ENCODE measurements around the gene MBD1.

Gene MBD1

DNA sequence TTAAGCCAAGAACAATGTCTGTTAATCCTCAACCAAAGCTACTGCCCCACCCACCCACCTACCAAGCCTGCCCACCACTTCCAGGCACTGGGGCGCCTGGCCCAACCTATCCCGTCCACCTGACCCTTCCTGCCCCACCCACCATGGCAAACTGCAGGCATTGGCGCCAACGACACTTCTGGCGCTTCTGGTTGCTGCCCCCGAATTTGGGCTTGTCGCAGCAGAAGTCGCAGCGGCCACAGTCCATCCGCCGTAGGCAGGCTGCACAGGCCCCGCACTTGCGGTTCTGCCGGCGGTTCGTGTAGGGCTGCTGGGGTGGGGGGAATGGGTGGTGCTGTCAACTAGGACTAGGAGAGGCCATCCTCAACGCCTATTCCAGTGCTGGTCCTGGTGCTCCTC, 7.3 kb downstream of the MBD1 start:
- no CpG with 5 or more reads among the region's 17 CpGs for WGBS (ENCODE audit: extremely low coverage, insufficient coverage, insufficient read length)
- no peak overlapping the region for H4K12ac ChIP-seq (ENCODE audit: low read depth, low read length)
- H3K4ac ChIP-seq (ENCODE audit: low read depth, low read length): no peak overlapping the region
- no peak overlapping the region for H2BK5ac ChIP-seq (ENCODE audit: low read depth, low read length, poor library complexity)
- no peak overlapping the region for H3K4me3 ChIP-seq (ENCODE audit: low read depth, low read length)
- no peaks in the 10 kb centered on the region for H3K79me2 ChIP-seq (ENCODE audit: control insufficient read depth, insufficient read depth, low read length, poor library complexity)
- H4K8ac ChIP-seq (ENCODE audit: low read depth, low read length): no peak overlapping the region
- no peaks in the 10 kb centered on the region for H3K4me1 ChIP-seq (ENCODE audit: control insufficient read depth in 1 of 2, insufficient read depth in 2 of 2, low read length in 2 of 2)
- H2AK5ac ChIP-seq (ENCODE audit: low read length): no peak overlapping the region
- no peak overlapping the region for H3K27ac ChIP-seq (ENCODE audit: low read depth, low read length)
- H3K18ac ChIP-seq (ENCODE audit: low read length): no peak overlapping the region
- H4K91ac ChIP-seq (ENCODE audit: low read depth, low read length): no peak overlapping the region
- H3K79me1 ChIP-seq (ENCODE audit: low read length): no peaks in the 10 kb centered on the region
- H3K23ac ChIP-seq (ENCODE audit: low read length): no peak overlapping the region
- no peak overlapping the region for H2BK12ac ChIP-seq (ENCODE audit: low read length)
- DNase-seq: no peak
- no peak overlapping the region for H3K4me2 ChIP-seq (ENCODE audit: low read length)
- H3K27me3 ChIP-seq (ENCODE audit: insufficient read depth, low read length): no peaks in the 10 kb centered on the region
- no peak overlapping the region for H2BK120ac ChIP-seq (ENCODE audit: insufficient read depth, low read length, poor library complexity)
- peaks cover 61 to 76% of the 10 kb centered on the region in 2 experiments for H3K36me3 ChIP-seq (ENCODE audit: control insufficient read depth in 1 of 2, insufficient read depth in 2 of 2, low read length in 2 of 2)
- no peak overlapping the region for H2AFZ ChIP-seq (ENCODE audit: insufficient read depth, low read length, poor library complexity)
- no peak overlapping the region for H3K14ac ChIP-seq (ENCODE audit: low read length)
- no peak overlapping the region for H3K9ac ChIP-seq (ENCODE audit: low read length)
- peaks cover 6% of the 10 kb centered on the region for H3K9me3 ChIP-seq (ENCODE audit: insufficient read depth, low read depth, low read length)

DNA sequence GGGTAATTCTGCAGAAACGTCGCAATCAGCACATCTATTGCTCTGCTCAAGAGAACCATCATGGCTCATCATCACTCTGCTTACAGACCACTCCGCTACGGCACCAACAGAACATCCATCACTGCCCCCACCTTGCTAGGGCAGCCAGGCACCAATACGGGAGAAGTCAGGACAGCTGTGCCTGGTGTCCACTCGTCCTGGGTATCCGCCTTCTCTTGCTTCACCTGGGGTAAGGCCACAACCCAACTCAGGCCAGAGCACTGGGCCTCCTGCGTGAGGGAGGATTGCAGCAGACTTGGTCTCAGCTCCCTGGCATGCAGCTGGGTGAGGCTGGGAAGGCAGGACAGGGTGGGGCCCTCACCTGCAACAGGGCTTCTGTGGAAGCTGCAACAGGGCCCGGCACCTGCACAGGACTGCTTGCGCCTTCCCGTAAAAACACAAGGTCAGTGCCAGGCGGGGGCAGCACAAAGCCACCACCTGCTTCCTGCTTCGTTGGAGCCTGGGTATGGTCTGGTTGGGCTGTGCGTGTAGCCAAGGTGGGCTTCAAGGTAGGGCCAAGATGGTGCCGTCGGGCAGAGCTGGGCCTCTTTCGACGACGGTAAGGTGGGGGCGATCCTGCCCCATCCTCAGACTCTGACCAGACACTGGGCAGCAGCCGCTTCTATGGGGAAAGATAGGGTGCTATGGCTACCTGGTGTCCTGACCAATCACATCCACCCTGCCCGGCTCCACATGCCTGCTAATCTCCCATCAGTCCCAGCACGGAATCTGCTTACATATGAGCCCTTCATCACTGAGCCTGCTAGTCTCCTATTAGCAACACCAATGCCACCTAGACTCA, 7.9 kb downstream of the MBD1 start:
- Histone ChIP-seq H3K27me3 (ENCODE audit: insufficient read depth, low read length) (no peaks in the 10 kb centered on the region), H2BK120ac (ENCODE audit: insufficient read depth, low read length, poor library complexity) (no peak overlapping the region), H3K9me3 (ENCODE audit: insufficient read depth, low read depth, low read length) (peaks cover 6% of the 10 kb centered on the region), H3K9ac (ENCODE audit: low read length) (no peak overlapping the region), H2AFZ (ENCODE audit: insufficient read depth, low read length, poor library complexity) (no peak overlapping the region), H3K4me1 (ENCODE audit: control insufficient read depth in 1 of 2, insufficient read depth in 2 of 2, low read length in 2 of 2) (no peaks in the 10 kb centered on the region), H2AK5ac (ENCODE audit: low read length) (no peak overlapping the region), H3K4me3 (ENCODE audit: low read depth, low read length) (no peak overlapping the region), H2BK5ac (ENCODE audit: low read depth, low read length, poor library complexity) (no peak overlapping the region), H3K36me3 (ENCODE audit: control insufficient read depth in 1 of 2, insufficient read depth in 2 of 2, low read length in 2 of 2) (peaks cover 62 to 78% of the 10 kb centered on the region in 2 experiments), H3K23ac (ENCODE audit: low read length) (no peak overlapping the region), H3K79me2 (ENCODE audit: control insufficient read depth, insufficient read depth, low read length, poor library complexity) (no peaks in the 10 kb centered on the region), H3K14ac (ENCODE audit: low read length) (no peak overlapping the region), H3K4ac (ENCODE audit: low read depth, low read length) (no peak overlapping the region), H2BK12ac (ENCODE audit: low read length) (no peak overlapping the region), H3K27ac (ENCODE audit: low read depth, low read length) (no peak overlapping the region), H3K4me2 (ENCODE audit: low read length) (no peak overlapping the region), H3K18ac (ENCODE audit: low read length) (no peak overlapping the region), H4K12ac (ENCODE audit: low read depth, low read length) (peak overlapping the region; percentile 39), H4K91ac (ENCODE audit: low read depth, low read length) (no peak overlapping the region), H4K8ac (ENCODE audit: low read depth, low read length) (no peak overlapping the region), H3K79me1 (ENCODE audit: low read length) (no peaks in the 10 kb centered on the region)
- whole genome bisulfite sequencing (ENCODE audit: extremely low coverage, insufficient coverage, insufficient read length): no CpG with 5 or more reads among the region's 23 CpGs
- DNase-seq: peak; percentile 61 to 62

DNA sequence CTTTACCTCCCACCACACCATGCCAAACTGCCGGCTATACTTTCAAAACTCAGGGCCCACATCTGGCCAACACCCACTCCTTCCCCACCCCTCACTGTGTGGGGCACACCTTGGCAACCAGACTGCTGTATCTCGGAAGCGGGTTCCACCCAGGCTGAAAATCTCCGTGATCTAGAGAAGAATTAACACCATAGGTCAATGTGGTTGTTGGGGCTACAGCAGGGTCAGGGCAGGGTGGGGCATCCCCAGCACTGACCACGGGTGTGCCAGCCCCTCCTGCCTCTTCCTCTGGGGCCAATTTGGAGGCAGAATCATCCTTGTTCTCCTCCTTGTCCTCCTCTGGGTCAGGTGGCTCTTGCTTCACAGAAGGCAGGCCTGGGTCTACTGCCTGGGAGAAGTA, 8.8 kb downstream of the MBD1 start:
- H2BK12ac ChIP-seq (ENCODE audit: low read length): no peak overlapping the region
- no peaks in the 10 kb centered on the region for H3K4me1 ChIP-seq (ENCODE audit: control insufficient read depth in 1 of 2, insufficient read depth in 2 of 2, low read length in 2 of 2)
- H3K79me2 ChIP-seq (ENCODE audit: control insufficient read depth, insufficient read depth, low read length, poor library complexity): no peaks in the 10 kb centered on the region
- WGBS (ENCODE audit: extremely low coverage, insufficient coverage, insufficient read length): no CpG with 5 or more reads among the region's 5 CpGs
- no peak overlapping the region for H2AK5ac ChIP-seq (ENCODE audit: low read length)
- peaks cover 6% of the 10 kb centered on the region for H3K9me3 ChIP-seq (ENCODE audit: insufficient read depth, low read depth, low read length)
- H3K79me1 ChIP-seq (ENCODE audit: low read length): no peaks in the 10 kb centered on the region
- H3K9ac ChIP-seq (ENCODE audit: low read length): no peak overlapping the region
- H2AFZ ChIP-seq (ENCODE audit: insufficient read depth, low read length, poor library complexity): no peak overlapping the region
- no peak overlapping the region for H2BK5ac ChIP-seq (ENCODE audit: low read depth, low read length, poor library complexity)
- H3K4me3 ChIP-seq (ENCODE audit: low read depth, low read length): no peak overlapping the region
- H3K27ac ChIP-seq (ENCODE audit: low read depth, low read length): no peak overlapping the region
- no peak for DNase-seq
- no peak overlapping the region for H3K18ac ChIP-seq (ENCODE audit: low read length)
- H3K23ac ChIP-seq (ENCODE audit: low read length): no peak overlapping the region
- H3K4me2 ChIP-seq (ENCODE audit: low read length): no peak overlapping the region
- no peak overlapping the region for H3K14ac ChIP-seq (ENCODE audit: low read length)
- peaks cover 66 to 78% of the 10 kb centered on the region in 2 experiments for H3K36me3 ChIP-seq (ENCODE audit: control insufficient read depth in 1 of 2, insufficient read depth in 2 of 2, low read length in 2 of 2)
- H3K4ac ChIP-seq (ENCODE audit: low read depth, low read length): no peak overlapping the region
- no peak overlapping the region for H4K91ac ChIP-seq (ENCODE audit: low read depth, low read length)
- H2BK120ac ChIP-seq (ENCODE audit: insufficient read depth, low read length, poor library complexity): no peak overlapping the region
- no peaks in the 10 kb centered on the region for H3K27me3 ChIP-seq (ENCODE audit: insufficient read depth, low read length)
- no peak overlapping the region for H4K12ac ChIP-seq (ENCODE audit: low read depth, low read length)
- H4K8ac ChIP-seq (ENCODE audit: low read depth, low read length): no peak overlapping the region

DNA sequence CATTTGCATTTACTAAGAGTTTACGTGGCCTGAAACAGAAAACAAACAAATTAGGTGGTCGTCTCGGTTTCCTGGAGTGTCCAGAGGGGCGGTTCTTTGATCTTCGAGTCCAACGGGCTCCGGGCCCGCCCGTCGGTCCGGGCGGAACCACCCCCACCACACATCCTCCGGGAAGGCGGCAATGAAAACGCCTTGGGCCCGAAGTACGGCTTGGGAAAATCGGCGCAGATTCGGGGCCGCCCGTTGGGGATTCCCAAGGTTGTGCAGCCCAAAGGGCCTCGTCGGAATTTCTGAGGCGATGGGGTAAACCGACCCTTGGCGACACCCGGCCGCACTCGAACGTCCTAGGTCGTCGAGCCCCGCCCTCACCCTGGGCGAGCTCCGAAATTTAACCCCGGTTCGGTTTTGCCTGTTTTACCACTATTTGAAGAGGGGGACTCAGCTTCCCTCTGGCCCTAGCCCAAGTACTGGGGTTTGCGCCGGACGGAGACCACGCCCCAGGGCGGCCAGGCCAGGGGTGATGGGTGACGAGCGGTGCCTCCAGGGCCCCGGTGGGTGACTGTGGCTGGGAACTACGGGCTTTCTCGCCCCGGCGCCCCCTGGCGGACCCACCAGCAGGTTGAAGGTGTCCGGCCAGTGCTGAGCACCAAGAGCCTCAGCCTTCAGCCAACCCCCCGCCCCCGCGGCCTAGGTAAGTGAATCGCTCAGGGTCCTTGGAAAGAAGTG, 13.1 kb downstream of the MBD1 start:
- Histone ChIP-seq H3K23ac (ENCODE audit: low read length) (no peak overlapping the region), H3K79me2 (ENCODE audit: control insufficient read depth, insufficient read depth, low read length, poor library complexity) (no peaks in the 10 kb centered on the region), H3K27ac (ENCODE audit: low read depth, low read length) (no peak overlapping the region), H2AK5ac (ENCODE audit: low read length) (no peak overlapping the region), H4K91ac (ENCODE audit: low read depth, low read length) (no peak overlapping the region), H3K9ac (ENCODE audit: low read length) (no peak overlapping the region), H3K14ac (ENCODE audit: low read length) (no peak overlapping the region), H3K4me2 (ENCODE audit: low read length) (peak overlapping the region; percentile 68), H3K9me3 (ENCODE audit: insufficient read depth, low read depth, low read length) (no peaks in the 10 kb centered on the region), H3K27me3 (ENCODE audit: insufficient read depth, low read length) (no peaks in the 10 kb centered on the region), H2BK120ac (ENCODE audit: insufficient read depth, low read length, poor library complexity) (no peak overlapping the region), H3K79me1 (ENCODE audit: low read length) (peaks cover 3% of the 10 kb centered on the region), H3K18ac (ENCODE audit: low read length) (no peak overlapping the region), H4K8ac (ENCODE audit: low read depth, low read length) (peak overlapping the region; percentile 48), H3K4me1 (ENCODE audit: control insufficient read depth in 1 of 2, insufficient read depth in 2 of 2, low read length in 2 of 2) (peaks cover 3 to 4% of the 10 kb centered on the region in 2 experiments), H3K36me3 (ENCODE audit: control insufficient read depth in 1 of 2, insufficient read depth in 2 of 2, low read length in 2 of 2) (peaks cover 28 to 41% of the 10 kb centered on the region in 2 experiments), H3K4me3 (ENCODE audit: low read depth, low read length) (peak overlapping the region; percentile 65), H4K12ac (ENCODE audit: low read depth, low read length) (no peak overlapping the region), H2BK12ac (ENCODE audit: low read length) (no peak overlapping the region), H2BK5ac (ENCODE audit: low read depth, low read length, poor library complexity) (no peak overlapping the region), H2AFZ (ENCODE audit: insufficient read depth, low read length, poor library complexity) (no peak overlapping the region), H3K4ac (ENCODE audit: low read depth, low read length) (no peak overlapping the region)
- no CpG with 5 or more reads among the region's 56 CpGs for WGBS (ENCODE audit: extremely low coverage, insufficient coverage, insufficient read length)
- peak; percentile 82 to 90 for DNase-seq
